PC-3 (cell line): Measurements from ENCODE around the gene COL25A1. TPM values are rescaled to one million over a fixed set of nuclear protein-coding genes. Genes with fewer than 3 reads are reported as not detected.

Source experiments
- ATAC-seq: fragments of 200-7000 bp; cut with Tn5 transposase; 2 replicates; pipeline ENCODE4 v1.9.1; 2020; ENCODE audit warnings: mild to moderate bottlenecking, moderate library complexity
- BruUV-seq: library from RNA; stranded (reverse); fragments of 400-500 nt; replicated peaks from 2 replicates; lab custom pipeline; 2021; lab: Mats Ljungman, UMichigan
- CTCF ChIA-PET: fragments of 300-600 bp; sonication (Branson Sonifier 250); formaldehyde crosslinking; loops from one replicate; lab custom pipeline; 2022; ENCODE audit warnings: antibody characterized with exemption; lab: Charles Lee
- POLR2A ChIA-PET: fragments of 300-600 bp; sonication (Branson Sonifier 250); formaldehyde crosslinking; loops from one replicate; lab custom pipeline; 2022; ENCODE audit warnings: antibody characterized with exemption; ENCODE audit not compliant: unreplicated experiment; lab: Charles Lee
- DNase-seq: peaks from one replicate; pipeline ENCODE4 v3.0.0-alpha.2; 2015
- H2AFZ ChIP-seq: fragments of 300-600 bp; sonication (generic); 2 replicates; pipeline ENCODE4 v1.6.0; 2016; ENCODE audit warnings: antibody characterized with exemption, low read length
- H3F3A ChIP-seq: fragments of 300-600 bp; sonication (generic); one replicate; pipeline ENCODE4 v1.6.0; 2017; ENCODE audit warnings: antibody characterized with exemption, low read length, control low read depth, mild to moderate bottlenecking; ENCODE audit not compliant: unreplicated experiment
- H3K27ac ChIP-seq: fragments of 300-600 bp; sonication (generic); 2 replicates; pipeline ENCODE4 v1.5.1; 2016; ENCODE audit warnings: mild to moderate bottlenecking, low read length
- H3K27me3 ChIP-seq: fragments of 300-600 bp; sonication (generic); 2 replicates; pipeline ENCODE4 v1.6.1; 2016; ENCODE audit warnings: low read length, mixed read lengths
- H3K36me3 ChIP-seq: fragments of 300-600 bp; sonication (generic); 2 replicates; pipeline ENCODE4 v1.6.1; 2016; ENCODE audit warnings: low read depth, mixed run types, low read length, mixed read lengths
- H3K4me1 ChIP-seq: fragments of 300-600 bp; sonication (generic); 2 replicates; pipeline ENCODE4 v1.5.1; 2016; ENCODE audit warnings: low read length; ENCODE audit not compliant: insufficient read depth
- H3K4me2 ChIP-seq: fragments of 300-600 bp; sonication (generic); 2 replicates; pipeline ENCODE4 v1.6.0; 2016; ENCODE audit warnings: low read length
- H3K4me3 ChIP-seq: fragments of 300-600 bp; sonication (generic); 2 replicates; pipeline ENCODE4 v1.5.1; 2016; ENCODE audit warnings: mild to moderate bottlenecking, low read length, mixed read lengths
- H3K79me2 ChIP-seq: fragments of 300-600 bp; sonication (generic); 2 replicates; pipeline ENCODE4 v1.6.1; 2017; ENCODE audit warnings: low read length, mixed read lengths
- H3K9ac ChIP-seq: fragments of 300-600 bp; sonication (generic); 2 replicates; pipeline ENCODE4 v1.6.0; 2016; ENCODE audit warnings: mild to moderate bottlenecking, low read length
- H3K9me2 ChIP-seq: fragments of 300-600 bp; sonication (generic); replicated peaks from 2 replicates; pipeline ENCODE4 v1.6.1; 2016; ENCODE audit warnings: mixed run types, low read length, mixed read lengths
- H3K9me3 ChIP-seq: fragments of 300-600 bp; sonication (generic); 2 replicates; pipeline ENCODE4 v1.6.1; 2016; ENCODE audit warnings: low read length, mixed read lengths
- H4K20me1 ChIP-seq: fragments of 300-600 bp; sonication (generic); 2 replicates; pipeline ENCODE4 v1.6.1; 2016; ENCODE audit warnings: low read length, mixed read lengths
- EZH2 ChIP-seq: fragments of 300-600 bp; sonication (generic); IDR thresholded peaks from one replicate; pipeline ENCODE4 v1.6.1; 2017; ENCODE audit warnings: antibody characterized with exemption, mild to moderate bottlenecking, low read length; ENCODE audit not compliant: unreplicated experiment
- EZH2phosphoT487 ChIP-seq: fragments of 300-600 bp; sonication (generic); IDR thresholded peaks from 2 replicates; pipeline ENCODE4 v1.6.1; 2018; ENCODE audit warnings: mild to moderate bottlenecking, antibody characterized with exemption, low read length, borderline replicate concordance
- intact Hi-C: fragments of 100-400 bp; cut with micrococcal nuclease; formaldehyde crosslinking; loops from 2 replicates; pipeline ENCODE4 v1.9.0; 2023
- total RNA-seq: library from RNA; depleted of rRNA; stranded (reverse); fragments of >200 nt; gene quantifications from 2 replicates; pipeline ENCODE4 v1.2.3, GENCODE V29; 2014
- TF ChIP-seq, protein P1 (sequence below): fragments of 300-600 bp; sonication (generic); conservative IDR thresholded peaks from 2 replicates; pipeline ENCODE4 v1.5.1; 2017; ENCODE audit warnings: antibody characterized with exemption, low read depth, mild to moderate bottlenecking, low read length

The COL25A1 gene
- total RNA-seq, 1 experiment from 2014 or later, result not detected

DNA sequence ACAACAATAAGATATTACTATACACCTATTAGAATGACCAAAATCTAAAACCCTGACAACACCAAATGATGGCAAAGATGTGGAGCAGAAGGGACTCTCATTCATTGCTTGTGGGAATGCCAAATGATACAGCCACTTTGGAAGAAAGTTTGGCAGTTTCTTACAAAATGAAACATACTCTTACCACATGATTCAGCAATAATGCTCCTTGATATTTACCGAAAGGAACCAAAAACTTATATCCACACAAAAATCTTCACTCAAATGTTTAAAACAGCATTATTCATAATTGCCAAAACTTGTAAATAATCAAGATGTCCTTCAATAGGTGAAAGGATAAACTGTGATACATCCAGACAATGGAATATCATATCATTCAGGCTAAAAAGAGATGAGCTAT is 180.9 kb downstream of the COL25A1 start:
- no peak overlapping the region for H3K9ac ChIP-seq
- no peak for ATAC-seq
- no peak overlapping the region for H3K4me2 ChIP-seq
- BruUV-seq, result no TSS peak
- TF ChIP-seq, protein P1, sequence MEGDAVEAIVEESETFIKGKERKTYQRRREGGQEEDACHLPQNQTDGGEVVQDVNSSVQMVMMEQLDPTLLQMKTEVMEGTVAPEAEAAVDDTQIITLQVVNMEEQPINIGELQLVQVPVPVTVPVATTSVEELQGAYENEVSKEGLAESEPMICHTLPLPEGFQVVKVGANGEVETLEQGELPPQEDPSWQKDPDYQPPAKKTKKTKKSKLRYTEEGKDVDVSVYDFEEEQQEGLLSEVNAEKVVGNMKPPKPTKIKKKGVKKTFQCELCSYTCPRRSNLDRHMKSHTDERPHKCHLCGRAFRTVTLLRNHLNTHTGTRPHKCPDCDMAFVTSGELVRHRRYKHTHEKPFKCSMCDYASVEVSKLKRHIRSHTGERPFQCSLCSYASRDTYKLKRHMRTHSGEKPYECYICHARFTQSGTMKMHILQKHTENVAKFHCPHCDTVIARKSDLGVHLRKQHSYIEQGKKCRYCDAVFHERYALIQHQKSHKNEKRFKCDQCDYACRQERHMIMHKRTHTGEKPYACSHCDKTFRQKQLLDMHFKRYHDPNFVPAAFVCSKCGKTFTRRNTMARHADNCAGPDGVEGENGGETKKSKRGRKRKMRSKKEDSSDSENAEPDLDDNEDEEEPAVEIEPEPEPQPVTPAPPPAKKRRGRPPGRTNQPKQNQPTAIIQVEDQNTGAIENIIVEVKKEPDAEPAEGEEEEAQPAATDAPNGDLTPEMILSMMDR, result no peak
- no peak for TF ChIP-seq EZH2phosphoT487
- TF ChIP-seq EZH2, result no peak
- H3K36me3 ChIP-seq, result no peaks in the 10 kb centered on the region
- H3K9me2 ChIP-seq, result no peaks in the 10 kb centered on the region
- H3K9me3 ChIP-seq, result no peaks in the 10 kb centered on the region
- no peak overlapping the region for H2AFZ ChIP-seq
- no peaks in the 10 kb centered on the region for H3K4me1 ChIP-seq
- CTCF ChIA-PET, result no interaction called here
- DNase-seq, result no peak
- no peak overlapping the region for H3K4me3 ChIP-seq
- H3K27ac ChIP-seq, result no peak overlapping the region
- intact Hi-C loops, result no loop called here
- H3K79me2 ChIP-seq, result no peaks in the 10 kb centered on the region
- H3F3A ChIP-seq, result no peaks in the 10 kb centered on the region
- H3K27me3 ChIP-seq, result peaks cover 21% of the 10 kb centered on the region
- POLR2A ChIA-PET, result no interaction called here
- H4K20me1 ChIP-seq, result no peaks in the 10 kb centered on the region

DNA sequence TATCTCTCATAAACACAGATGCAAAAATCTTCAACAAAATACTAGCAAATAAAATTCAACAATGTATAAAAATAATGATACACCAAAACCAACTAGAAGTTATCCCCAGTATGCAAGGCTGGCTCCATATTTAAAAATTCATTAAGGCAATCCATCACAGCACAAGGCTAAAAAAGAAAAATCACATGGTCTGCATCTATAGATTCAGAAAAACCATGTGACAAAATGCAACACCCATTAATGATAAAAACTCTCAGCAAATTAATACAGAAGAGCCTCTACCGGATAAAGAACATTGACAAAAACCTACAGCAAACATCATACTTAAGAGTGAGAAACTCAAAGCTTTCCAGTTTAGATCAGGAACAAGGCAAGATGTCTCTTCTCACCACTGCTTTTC is 182.6 kb downstream of the COL25A1 start:
- Histone ChIP-seq H3K4me3 (no peak overlapping the region), H3K36me3 (no peaks in the 10 kb centered on the region), H3K4me1 (no peaks in the 10 kb centered on the region), H3K9me3 (no peaks in the 10 kb centered on the region), H3K79me2 (no peaks in the 10 kb centered on the region), H3K9me2 (no peaks in the 10 kb centered on the region), H2AFZ (no peak overlapping the region), H3K27ac (no peak overlapping the region), H4K20me1 (no peaks in the 10 kb centered on the region), H3K4me2 (no peak overlapping the region), H3K9ac (no peak overlapping the region), H3F3A (no peaks in the 10 kb centered on the region), H3K27me3 (peaks cover 29% of the 10 kb centered on the region)
- intact Hi-C loops, result no loop called here
- DNase-seq, result no peak
- TF ChIP-seq, protein P1, result no peak
- TF ChIP-seq EZH2phosphoT487, result no peak
- no peak for TF ChIP-seq EZH2
- no peak for ATAC-seq
- no TSS peak for BruUV-seq
- POLR2A ChIA-PET, result no interaction called here
- CTCF ChIA-PET, result no interaction called here

DNA sequence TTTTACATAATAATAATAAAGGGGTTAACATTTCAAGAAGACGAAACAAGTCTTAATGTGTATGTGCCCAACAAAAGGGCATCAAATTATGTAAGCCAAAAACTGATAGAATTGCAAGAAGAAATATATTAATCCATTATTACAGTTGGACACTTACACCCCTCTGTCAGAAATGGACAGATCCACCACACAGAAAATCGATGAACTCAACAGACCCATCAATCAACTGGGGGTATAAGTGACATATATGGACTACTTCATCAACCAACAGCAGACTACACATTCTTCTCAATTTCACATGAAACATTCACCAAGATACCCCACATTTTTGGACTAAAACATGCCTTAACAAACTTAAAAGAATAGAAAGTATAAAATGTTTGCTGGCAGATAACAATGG is 183.8 kb downstream of the COL25A1 start:
- no peak for ATAC-seq

More for the DNA sequence above, 183.8 kb downstream of the COL25A1 start:
- H3K4me3 ChIP-seq, result no peak overlapping the region
- H2AFZ ChIP-seq, result no peak overlapping the region
- no peaks in the 10 kb centered on the region for H3K9me3 ChIP-seq
- ChIA-PET CTCF (no interaction called here), POLR2A (no interaction called here)
- no peaks in the 10 kb centered on the region for H3K4me1 ChIP-seq
- H3K79me2 ChIP-seq, result no peaks in the 10 kb centered on the region
- DNase-seq, result no peak
- H3K27ac ChIP-seq, result no peak overlapping the region
- no peaks in the 10 kb centered on the region for H3F3A ChIP-seq
- H3K27me3 ChIP-seq, result peaks cover 33% of the 10 kb centered on the region
- H3K9ac ChIP-seq, result no peak overlapping the region
- H4K20me1 ChIP-seq, result no peaks in the 10 kb centered on the region
- no peak overlapping the region for H3K4me2 ChIP-seq
- no TSS peak for BruUV-seq
- TF ChIP-seq, protein P1, result no peak
- TF ChIP-seq EZH2phosphoT487, result no peak
- no peak for TF ChIP-seq EZH2
- no peaks in the 10 kb centered on the region for H3K36me3 ChIP-seq
- no peaks in the 10 kb centered on the region for H3K9me2 ChIP-seq
- intact Hi-C loops, result no loop called here
